HepG2 (cell line): Measurements from ENCODE around the gene FECH. TPM values are rescaled to one million over a fixed set of nuclear protein-coding genes. Genes with fewer than 3 reads are reported as not detected.

Source experiments
- BCL6 ChIP-seq: IDR thresholded peaks from 2 replicates; pipeline ENCODE4 v1.6.1; 2016; ENCODE audit warnings: missing genetic modification reagents, missing compliant biosample characterization
- CBX2 ChIP-seq, 2 experiments: fragments of 200-600 bp in 1 of 2; sonication (generic); formaldehyde crosslinking in 1 of 2; IDR thresholded peaks; 2 replicates each; pipeline versions ENCODE4 v1.7.0 to v1.8.1; 2018 to 2022; ENCODE audit warnings: low read depth in 2 of 2, low read length in 1 of 2, mild to moderate bottlenecking in 1 of 2, missing genetic modification reagents in 1 of 2
- CBX5 ChIP-seq: sonication (generic); formaldehyde crosslinking; IDR thresholded peaks from 2 replicates; pipeline ENCODE4 v1.4.0; 2020; ENCODE audit warnings: missing genetic modification reagents, borderline replicate concordance
- IKZF5 ChIP-seq: IDR thresholded peaks from 2 replicates; pipeline ENCODE4 v1.6.1; 2018; ENCODE audit warnings: missing genetic modification reagents, mild to moderate bottlenecking, missing compliant biosample characterization
- IRF2 ChIP-seq: IDR thresholded peaks from 2 replicates; pipeline ENCODE4 v1.6.1; 2018; ENCODE audit warnings: missing genetic modification reagents, missing compliant biosample characterization
- IRX3 ChIP-seq: sonication (generic); formaldehyde crosslinking; IDR thresholded peaks from 2 replicates; pipeline ENCODE4 v1.8.1; 2023; ENCODE audit warnings: mild to moderate bottlenecking, low read depth, missing genetic modification reagents, borderline replicate concordance
- MAFF ChIP-seq: IDR thresholded peaks from 2 replicates; pipeline ENCODE4 v1.6.1; 2011; ENCODE audit warnings: low read depth, low read length, improper control_type of control experiment
- RERE ChIP-seq: IDR thresholded peaks from 2 replicates; pipeline ENCODE4 v1.6.1; 2016; ENCODE audit warnings: low read depth, missing genetic modification reagents, missing compliant biosample characterization
- SAP130 ChIP-seq: IDR thresholded peaks from 2 replicates; pipeline ENCODE4 v1.6.1; 2016; ENCODE audit warnings: low read depth
- SMAD3 ChIP-seq: sonication (generic); formaldehyde crosslinking; IDR thresholded peaks from 2 replicates; pipeline ENCODE4 v1.4.0; 2020; ENCODE audit warnings: missing genetic modification reagents
- SOX5 ChIP-seq: IDR thresholded peaks from 2 replicates; pipeline ENCODE4 v1.6.1; 2016; ENCODE audit warnings: borderline replicate concordance
- TCF7L2 ChIP-seq: IDR thresholded peaks from 2 replicates; pipeline ENCODE4 v1.6.1; 2011; ENCODE audit warnings: mild to moderate bottlenecking, low read depth, low read length, moderate library complexity
- ZNF207 ChIP-seq: fragments of 450-650 bp; IDR thresholded peaks from 2 replicates; pipeline ENCODE4 v1.6.1; 2016; ENCODE audit warnings: antibody characterized with exemption, borderline replicate concordance
- ZNF557 ChIP-seq: sonication (generic); formaldehyde crosslinking; IDR thresholded peaks from 2 replicates; pipeline ENCODE4 v1.4.0; 2020; ENCODE audit warnings: missing genetic modification reagents
- ZNF616 ChIP-seq: sonication (generic); formaldehyde crosslinking; IDR thresholded peaks from 2 replicates; pipeline ENCODE4 v1.5.0; 2020; ENCODE audit warnings: low read depth, mild to moderate bottlenecking, missing genetic modification reagents
- ZNF652 ChIP-seq: IDR thresholded peaks from 2 replicates; pipeline ENCODE4 v1.6.1; 2016; ENCODE audit warnings: low read depth, borderline replicate concordance
- ZNF777 ChIP-seq: sonication (generic); formaldehyde crosslinking; IDR thresholded peaks from 2 replicates; pipeline ENCODE4 v1.4.0; 2020; ENCODE audit warnings: missing genetic modification reagents
- ZNF781 ChIP-seq: sonication (generic); formaldehyde crosslinking; IDR thresholded peaks from 2 replicates; pipeline ENCODE4 v1.5.1; 2020; ENCODE audit warnings: borderline replicate concordance, mild to moderate bottlenecking, missing genetic modification reagents; ENCODE audit errors: not compliant biosample characterization
- ZNF792 ChIP-seq: IDR thresholded peaks from 2 replicates; pipeline ENCODE4 v1.6.1; 2016
- ZSCAN5A ChIP-seq: sonication (generic); formaldehyde crosslinking; IDR thresholded peaks from 2 replicates; pipeline ENCODE4 v1.8.0; 2022; ENCODE audit warnings: mild to moderate bottlenecking, missing genetic modification reagents, borderline replicate concordance
- polyA plus RNA-seq, 8 experiments: library from polyadenylated mRNA; depleted of rRNA in 3 of 8; stranded (reverse) in 7 of 8; unstranded in 1 of 8; fragments of >200 nt; fragmentation: Illumina TruSeq in 4 of 8; extraction: Trizol in 4 of 8; gene quantifications; 2 replicates each; pipeline versions ENCODE4 v1.2.1 to v1.2.3, GENCODE V29; 2011 to 2016; ENCODE audit warnings: low read depth in 4 of 8, missing spikeins in 1 of 8, mixed read lengths in 1 of 8; ENCODE audit not compliant: insufficient read depth in 1 of 8
- total RNA-seq, 5 experiments: library from RNA; depleted of rRNA; stranded (reverse); fragments of >200 nt; fragmentation: Illumina TruSeq; extraction: Trizol; gene quantifications; 2 replicates each; pipeline ENCODE4 v1.2.3, GENCODE V29; 2016; ENCODE audit warnings: low read depth in 1 of 5
- TF ChIP-seq, protein P1 (sequence below): sonication (generic); formaldehyde crosslinking; IDR thresholded peaks from 2 replicates; pipeline ENCODE4 v1.8.1; 2023; ENCODE audit warnings: mild to moderate bottlenecking, moderate library complexity, missing genetic modification reagents

Gene FECH
- total and polyA plus RNA-seq, 2 of the 13 experiments (the other 11 are each of a cell fraction or from before 2014, with no cell fraction given): 14.7 to 21.9 TPM

DNA sequence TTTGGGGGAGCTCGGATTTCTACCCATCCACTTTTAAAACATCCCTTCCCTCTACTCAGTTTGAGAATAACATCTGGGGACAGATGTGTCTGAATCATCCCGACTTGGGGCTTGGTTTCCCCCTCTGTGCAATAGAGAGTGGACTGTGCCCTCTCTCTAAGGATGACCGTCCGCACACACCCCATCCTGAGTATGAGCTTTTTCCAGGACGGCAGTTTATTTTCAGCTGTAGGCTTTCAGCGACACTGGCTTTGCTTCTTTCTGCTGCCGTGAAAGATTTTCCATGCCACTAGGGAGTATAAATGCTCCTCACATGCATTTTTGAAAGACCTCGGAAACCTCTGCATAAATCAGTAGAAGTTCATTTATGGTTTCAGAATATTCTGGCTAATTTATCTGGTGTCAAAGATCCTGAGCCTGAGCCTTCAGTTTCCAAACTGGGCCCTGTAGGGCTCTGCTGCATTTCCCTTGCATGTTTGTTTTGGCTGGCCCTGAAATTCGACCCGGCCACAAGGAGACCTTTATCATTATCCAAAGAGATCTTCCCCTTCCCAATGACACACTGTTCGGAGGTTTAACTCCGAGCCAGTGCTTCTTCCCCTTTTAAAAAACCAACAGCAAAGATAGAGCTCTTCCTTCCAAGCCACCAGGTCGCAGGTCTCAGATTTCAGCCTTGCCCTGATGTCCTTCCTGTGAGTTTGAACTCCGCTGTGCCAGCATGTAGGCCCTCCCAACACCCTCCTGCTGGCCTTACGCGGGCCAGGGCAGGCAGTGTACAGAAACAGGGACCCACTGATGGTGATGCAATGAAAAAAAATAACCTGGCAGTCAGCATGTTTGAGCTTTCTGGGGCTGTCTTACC lies 53.3 kb downstream of the FECH start (continued):
- no peak for TF ChIP-seq ZSCAN5A
- TF ChIP-seq SAP130 (CRISPR knock-in tag): 0 out of 2 replicates have a peak, but pooled peaks have one; percentile 19
- TF ChIP-seq MAFF: no peak
- TF ChIP-seq, protein P1, sequence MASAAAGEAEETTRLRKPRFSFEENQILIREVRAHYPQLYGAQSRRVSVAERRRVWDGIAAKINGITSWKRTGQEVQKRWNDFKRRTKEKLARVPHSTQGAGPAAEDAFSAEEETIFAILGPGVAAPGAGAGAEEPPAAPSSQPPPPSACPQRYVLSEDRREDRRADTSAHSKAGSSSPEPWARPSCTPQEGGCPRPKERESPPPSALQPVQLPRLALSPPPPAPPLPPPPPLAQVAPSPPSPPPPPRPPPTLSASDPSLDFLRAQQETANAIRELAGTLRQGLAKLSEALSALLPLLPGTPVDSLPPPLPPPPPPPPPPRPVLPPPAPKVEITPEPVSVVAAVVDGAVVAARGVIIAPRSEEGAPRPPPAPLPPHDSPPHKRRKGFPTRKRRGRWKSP (CRISPR knock-in tag): peak; percentile 54; the same call in 1 of the 2 replicates
- no peak for TF ChIP-seq CBX2 (IDR thresholded peaks at IDR 0.05; ENCODE audit: low read depth, low read length)
- no peak for TF ChIP-seq CBX2 (CRISPR knock-in tag; IDR thresholded peaks at IDR 0.05; ENCODE audit: low read depth)
- no peak for TF ChIP-seq BCL6 (CRISPR knock-in tag)
- no peak for TF ChIP-seq ZNF207
- TF ChIP-seq TCF7L2: no peak
- 0 out of 2 replicates have a peak, but pooled peaks have one; percentile 20 for TF ChIP-seq ZNF792 (CRISPR knock-in tag)
- no peak for TF ChIP-seq ZNF557 (CRISPR knock-in tag)
- TF ChIP-seq IRF2 (CRISPR knock-in tag): no peak
- no peak for TF ChIP-seq RERE (CRISPR knock-in tag)
- no peak for TF ChIP-seq ZNF616
- no peak for TF ChIP-seq SMAD3 (CRISPR knock-in tag)
- no peak for TF ChIP-seq SOX5
- no peak for TF ChIP-seq ZNF781 (CRISPR knock-in tag)
- TF ChIP-seq ZNF777 (CRISPR knock-in tag): no peak
- no peak for TF ChIP-seq CBX5
- no peak for TF ChIP-seq IRX3 (CRISPR knock-in tag)
- TF ChIP-seq IKZF5: no peak
- no peak for TF ChIP-seq ZNF652
